Esophagus muscularis mucosa (tissue), 4 donors: ENCODE measurements around the gene KLHL5.

Experiments
- CTCF ChIP-seq, 3 experiments: fragments of 200-600 bp in 2 of 3; fragments of 450-650 bp in 1 of 3; sonication (generic) in 2 of 3; IDR thresholded peaks; one replicate each; pipeline ENCODE4 v1.5.1; 2017 to 2019; ENCODE audit warnings: antibody characterized with exemption in 3 of 3, mild to moderate bottlenecking in 2 of 3, moderate library complexity in 1 of 3
- EP300 ChIP-seq: sonication (generic); formaldehyde crosslinking; IDR thresholded peaks from one replicate; pipeline ENCODE4 v1.6.1; 2017; ENCODE audit warnings: antibody characterized with exemption
- POLR2AphosphoS5 ChIP-seq, 2 donors: sonication (generic); formaldehyde crosslinking; IDR thresholded peaks; one replicate each; pipeline ENCODE4 v1.6.1; 2017; ENCODE audit warnings: antibody characterized with exemption in 2 of 2

- TF ChIP-seq POLR2AphosphoS5 (IDR thresholded peaks at IDR 0.05) (peak in 1 of 2 donors; percentile 52), CTCF (IDR thresholded peaks at IDR 0.05) (peak in 1 of 3 experiments; percentile 6), EP300 (no peak)
Observed at GRCh38 chr4:39044364-39044955, 17.6 kb upstream of the KLHL5 start.
